GM18517 (cell line): ENCODE measurements around the gene MARK3.
"Not testable (repeated sequence)": the region's sequence is repeated elsewhere in the genome, so short reads cannot be mapped to it uniquely, and the experiment has no call there.

Experiments
- ATAC-seq: cut with Tn5 transposase; IDR thresholded peaks from one replicate; pipeline ENCODE4 v1.9.1; 2021; ENCODE audit warnings: mild to moderate bottlenecking, moderate library complexity; ENCODE audit not compliant: unreplicated experiment

Gene MARK3

DNA sequence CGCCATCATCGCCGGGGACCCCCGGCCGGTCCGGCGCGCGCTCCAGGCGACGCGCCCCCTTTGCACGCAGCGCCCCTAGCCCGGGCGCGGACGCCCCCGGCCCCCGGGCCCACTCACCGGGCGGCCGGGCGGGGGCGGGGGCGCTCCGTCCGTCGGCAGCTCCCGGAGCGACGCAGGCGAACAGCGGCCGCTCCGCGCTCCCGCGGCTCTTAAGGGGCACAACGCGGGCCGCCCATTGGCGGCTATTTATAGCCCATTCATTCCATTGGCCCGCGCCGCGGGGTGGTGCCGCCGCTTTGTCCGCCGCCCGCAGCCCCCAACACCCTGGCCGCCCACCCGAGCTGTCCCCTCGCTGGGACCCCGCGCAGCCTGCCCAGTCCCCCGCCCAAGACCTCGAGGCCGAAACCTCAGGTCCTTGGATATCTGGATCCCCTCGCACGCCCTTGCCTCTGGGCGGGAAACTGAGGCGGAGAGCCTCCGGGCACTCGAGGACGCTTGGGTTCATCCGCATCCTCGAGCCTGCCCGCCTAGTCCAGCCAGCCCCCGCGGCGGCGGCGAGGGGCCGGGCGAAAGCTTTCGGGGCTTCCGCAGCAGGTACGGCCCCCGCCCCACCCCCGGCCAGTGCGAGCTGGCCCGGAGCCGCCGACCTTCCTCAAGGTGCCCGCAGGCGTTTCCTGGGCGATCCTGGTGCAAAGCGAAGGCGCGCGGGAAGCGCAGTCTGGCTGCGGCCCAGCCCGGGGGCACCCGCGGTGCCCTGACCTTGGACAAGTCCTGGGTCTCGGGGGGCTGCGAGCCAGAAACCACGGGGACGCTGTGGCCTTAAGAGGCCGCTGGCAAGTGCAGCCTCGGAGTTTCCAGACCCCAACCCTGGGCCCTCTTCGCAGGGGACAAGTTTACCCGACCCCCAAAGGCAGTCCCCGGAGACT lies 137.7 kb downstream of the MARK3 start, which contains the start of gene CKB:
Gene CKB (minus strand): TSS at position 182 of the 926 bp plus-strand sequence. CDS start 337 bp downstream, outside the sequence.
- no peak for ATAC-seq

GRCh38 chr14:103523575-103523954 lies 138.3 kb downstream of the MARK3 start:
- ATAC-seq, result no peak

GRCh38 chr14:103524002-103524935 lies 139.1 kb downstream of the MARK3 start:
- no peak for ATAC-seq

GRCh38 chr14:103525430-103526246 lies 140.4 kb downstream of the MARK3 start:
- ATAC-seq, result not testable (repeated sequence)

GRCh38 chr14:103526247-103526913 lies 141.2 kb downstream of the MARK3 start:
- no peak for ATAC-seq

GRCh38 chr14:103526914-103527248 lies 141.7 kb downstream of the MARK3 start:
- no peak for ATAC-seq

DNA sequence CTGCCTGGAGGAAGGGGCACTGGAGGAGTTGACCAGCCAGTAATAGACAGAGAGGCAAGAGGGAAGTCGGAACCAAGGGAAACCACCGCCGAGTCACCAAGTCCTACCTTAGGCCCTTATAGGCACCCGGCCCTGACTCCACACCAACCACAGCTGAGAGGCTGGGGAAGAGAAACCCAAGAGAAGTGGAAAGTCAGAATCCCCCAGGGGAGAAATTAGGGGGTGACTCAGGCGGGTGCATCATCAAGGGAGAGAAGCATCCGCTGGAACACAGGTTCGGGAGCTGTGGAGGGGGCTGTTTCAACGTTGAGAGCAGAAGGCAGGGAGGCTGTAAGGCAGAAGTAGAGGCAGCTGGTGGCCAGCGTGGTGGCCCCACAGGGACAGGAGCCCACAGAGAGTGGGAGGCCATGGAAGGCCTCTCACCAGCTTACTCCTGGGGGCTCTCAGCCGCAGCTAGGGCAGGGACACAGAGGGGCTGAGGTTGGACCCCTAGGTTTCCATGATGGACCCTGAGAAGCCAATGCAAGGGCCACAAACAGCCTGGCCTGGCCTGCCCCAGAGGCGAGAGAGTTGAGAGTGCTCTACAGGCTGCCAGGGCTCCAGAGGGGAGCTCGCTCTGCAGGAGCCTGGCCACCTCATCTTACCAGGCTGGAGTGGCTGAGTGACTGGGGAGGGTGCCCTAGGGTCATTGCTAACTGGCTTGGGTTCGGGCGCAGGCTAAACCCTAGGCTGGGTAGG lies 142.4 kb downstream of the MARK3 start:
- peak; percentile 46 for ATAC-seq

GRCh38 chr14:103528146-103528586 lies 143.0 kb downstream of the MARK3 start:
- ATAC-seq, result no peak

DNA sequence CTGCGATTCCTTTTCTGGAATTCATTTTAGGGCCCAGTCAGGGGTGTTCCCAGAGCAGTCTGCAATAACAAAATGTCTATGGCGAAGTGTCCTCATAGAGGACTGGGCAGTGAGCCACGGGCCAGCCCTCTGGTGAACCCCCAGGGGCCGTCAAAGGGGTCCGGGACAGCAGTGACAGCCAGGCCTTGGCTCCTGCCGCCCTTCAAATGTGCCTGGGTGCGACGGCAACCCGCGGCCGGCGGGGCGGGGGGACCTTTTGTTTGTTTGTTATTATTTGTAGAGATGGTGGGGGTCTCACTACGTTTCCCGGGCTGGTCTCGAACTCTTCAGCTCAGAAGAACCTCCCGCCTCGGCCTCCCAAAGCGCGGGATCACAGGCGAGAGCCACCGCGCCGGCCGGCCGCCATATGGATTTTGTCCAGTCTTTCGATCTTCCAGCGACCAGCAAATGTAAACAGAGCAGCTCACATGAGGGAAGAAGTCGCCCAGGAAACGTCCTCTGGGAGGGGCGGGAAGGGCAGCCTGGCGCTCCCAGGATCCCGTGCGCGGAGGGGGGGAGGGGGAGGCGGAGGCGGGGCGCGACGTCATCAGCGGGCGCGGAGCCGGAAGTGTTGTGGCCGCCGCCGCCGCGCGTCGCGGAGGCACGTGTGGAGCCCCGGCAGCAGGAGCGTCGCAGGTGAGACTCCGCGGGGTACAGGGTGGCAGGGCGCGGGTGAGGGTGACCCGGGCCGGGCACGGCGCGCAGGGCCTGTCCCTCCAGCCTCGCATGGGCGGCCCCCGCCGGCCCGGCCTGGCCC lies 143.6 kb downstream of the MARK3 start, which contains the start of gene TRMT61A:
Gene TRMT61A (plus strand): TSS at position 610 of the 796 bp plus-strand sequence. CDS start 783 bp downstream, outside the sequence.
- no peak for ATAC-seq

GRCh38 chr14:103529383-103530365 lies 144.5 kb downstream of the MARK3 start:
- ATAC-seq, result no peak

DNA sequence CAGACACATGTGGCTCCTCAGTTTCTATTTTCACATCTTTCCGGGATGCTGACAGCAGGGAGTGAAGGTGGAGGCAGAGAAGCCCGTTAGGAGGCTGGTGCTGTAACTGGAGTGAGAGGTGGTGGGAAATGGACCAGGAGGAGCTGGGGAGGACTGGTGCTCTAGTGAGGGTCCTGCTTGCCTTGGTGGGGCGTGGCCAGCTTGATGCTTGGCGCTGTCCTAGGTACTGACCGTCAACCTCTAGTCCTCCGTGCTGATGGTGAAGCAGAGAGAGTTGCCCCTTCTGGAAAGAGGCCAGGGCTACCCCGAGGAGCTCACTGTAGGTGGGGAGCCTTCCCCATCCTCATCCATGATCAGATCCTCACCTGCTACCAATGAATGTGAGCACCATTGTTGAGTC lies 145.2 kb downstream of the MARK3 start:
- ATAC-seq, result no peak

- ATAC-seq, result no peak
Observed at GRCh38 chr14:103530831-103531230, 145.6 kb downstream of the MARK3 start.

GRCh38 chr14:103531421-103532215 lies 146.4 kb downstream of the MARK3 start:
- no peak for ATAC-seq

DNA sequence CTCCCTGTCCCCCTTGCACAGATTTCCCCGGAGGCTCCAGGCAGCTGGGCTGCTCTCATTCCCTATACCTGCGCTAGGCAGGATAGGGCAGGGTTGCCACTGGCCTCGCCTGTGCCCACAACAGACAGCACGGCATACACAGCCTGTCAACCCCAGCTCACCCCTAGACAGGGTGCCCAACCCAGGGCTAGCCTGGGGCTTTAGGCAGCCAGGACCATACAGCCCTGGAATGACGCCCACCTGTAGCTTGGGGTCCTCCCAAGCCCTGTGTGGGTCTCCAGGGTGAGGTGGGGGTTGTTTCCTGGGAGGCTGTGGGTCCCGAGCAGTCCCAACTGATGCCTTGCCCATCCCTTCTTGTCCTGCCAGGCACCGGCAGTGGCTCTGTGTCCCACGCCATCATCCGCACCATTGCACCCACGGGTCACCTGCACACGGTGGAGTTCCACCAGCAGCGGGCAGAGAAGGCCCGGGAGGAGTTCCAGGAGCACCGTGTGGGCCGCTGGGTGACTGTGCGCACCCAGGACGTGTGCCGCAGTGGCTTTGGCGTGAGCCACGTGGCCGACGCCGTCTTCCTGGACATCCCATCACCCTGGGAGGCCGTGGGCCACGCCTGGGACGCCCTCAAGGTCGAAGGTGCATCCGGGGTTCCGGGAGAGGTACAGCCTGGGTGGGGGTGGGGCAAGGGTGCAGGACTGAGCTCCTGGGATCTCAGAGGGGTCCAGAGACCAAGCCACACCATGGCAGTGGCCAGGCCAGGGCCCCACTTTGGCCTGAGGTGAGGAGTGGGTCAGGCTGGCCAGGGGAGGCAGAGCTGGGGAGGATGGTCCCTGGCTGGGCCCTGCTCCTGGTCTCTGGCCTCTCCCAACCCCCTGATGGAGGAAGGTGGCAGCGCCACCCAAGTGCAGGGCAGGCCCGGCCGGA lies 147.3 kb downstream of the MARK3 start:
- ATAC-seq, result no peak
